ENCODE data around the gene U2SURP.

U2SURP gene

DNA sequence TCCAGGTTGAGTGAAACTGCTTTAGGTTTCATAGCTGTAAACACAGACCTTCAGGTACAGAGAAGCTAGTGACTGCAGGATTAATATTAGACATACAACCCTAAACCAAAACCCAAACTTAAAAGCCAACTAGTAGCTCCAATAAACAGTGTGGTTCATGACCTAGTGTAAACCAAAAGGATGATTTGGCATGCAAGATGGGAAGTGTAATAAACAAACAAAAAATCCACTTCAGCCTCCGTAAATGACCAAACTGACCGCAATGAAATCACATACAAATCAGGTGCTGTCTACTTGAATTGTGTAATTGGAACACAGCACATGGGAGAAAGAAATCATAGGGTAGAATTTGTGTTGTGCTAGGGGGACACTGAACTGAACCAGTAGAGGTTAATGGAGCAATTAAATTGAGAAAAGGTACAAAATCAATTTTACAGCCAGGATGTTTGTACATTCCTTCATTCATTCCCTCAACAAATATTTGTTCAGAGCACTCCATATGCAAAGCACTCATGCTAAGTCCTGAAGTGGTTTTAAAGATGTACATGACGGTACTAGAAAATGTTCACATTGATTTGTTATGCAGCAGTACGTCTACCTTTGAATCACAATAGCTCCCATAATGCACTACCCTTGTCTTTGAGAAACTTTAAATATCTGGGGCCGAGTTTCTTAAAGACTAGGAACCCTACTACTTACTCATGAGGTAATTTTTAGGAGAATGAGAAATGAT lies 96.8 kb downstream of the U2SURP start:
- H3K4me2 ChIP-seq (ENCODE audit: low read depth, low read length, poor library complexity, severe bottlenecking), result no peak overlapping the region
- H3K9ac ChIP-seq (ENCODE audit: low read length), result no peak overlapping the region
- no peak overlapping the region for H2AFZ ChIP-seq (ENCODE audit: low read depth, low read length, severe bottlenecking)
- H4K20me1 ChIP-seq (ENCODE audit: low read depth, low read length), result no peaks in the 10 kb centered on the region
- no peaks in the 10 kb centered on the region for H3K27me3 ChIP-seq (ENCODE audit: low read length)
- no peak overlapping the region for H3K27ac ChIP-seq (ENCODE audit: low read depth, low read length)
- H3K9me3 ChIP-seq (ENCODE audit: insufficient read depth, low read length), result peaks cover 14% of the 10 kb centered on the region; the same call in 1 of the 2 replicates
- H3F3A ChIP-seq (ENCODE audit: insufficient read depth), result no peaks in the 10 kb centered on the region
- H3K36me3 ChIP-seq (ENCODE audit: low read length), result no peaks in the 10 kb centered on the region
- TF ChIP-seq, protein P1, sequence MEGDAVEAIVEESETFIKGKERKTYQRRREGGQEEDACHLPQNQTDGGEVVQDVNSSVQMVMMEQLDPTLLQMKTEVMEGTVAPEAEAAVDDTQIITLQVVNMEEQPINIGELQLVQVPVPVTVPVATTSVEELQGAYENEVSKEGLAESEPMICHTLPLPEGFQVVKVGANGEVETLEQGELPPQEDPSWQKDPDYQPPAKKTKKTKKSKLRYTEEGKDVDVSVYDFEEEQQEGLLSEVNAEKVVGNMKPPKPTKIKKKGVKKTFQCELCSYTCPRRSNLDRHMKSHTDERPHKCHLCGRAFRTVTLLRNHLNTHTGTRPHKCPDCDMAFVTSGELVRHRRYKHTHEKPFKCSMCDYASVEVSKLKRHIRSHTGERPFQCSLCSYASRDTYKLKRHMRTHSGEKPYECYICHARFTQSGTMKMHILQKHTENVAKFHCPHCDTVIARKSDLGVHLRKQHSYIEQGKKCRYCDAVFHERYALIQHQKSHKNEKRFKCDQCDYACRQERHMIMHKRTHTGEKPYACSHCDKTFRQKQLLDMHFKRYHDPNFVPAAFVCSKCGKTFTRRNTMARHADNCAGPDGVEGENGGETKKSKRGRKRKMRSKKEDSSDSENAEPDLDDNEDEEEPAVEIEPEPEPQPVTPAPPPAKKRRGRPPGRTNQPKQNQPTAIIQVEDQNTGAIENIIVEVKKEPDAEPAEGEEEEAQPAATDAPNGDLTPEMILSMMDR (IDR thresholded peaks at IDR 0.05; ENCODE audit: insufficient read depth, low read length, poor library complexity, severe bottlenecking), result no peak
- no peak for TF ChIP-seq EZH2phosphoT487 (conservative IDR thresholded peaks at IDR 0.05; ENCODE audit: low read length)
- no peak overlapping the region for H3K4me3 ChIP-seq (ENCODE audit: insufficient read depth, low read length, poor library complexity, severe bottlenecking)
- H3K79me2 ChIP-seq (ENCODE audit: insufficient read depth, low read length), result no peaks in the 10 kb centered on the region
- no peaks in the 10 kb centered on the region for H3K9me2 ChIP-seq (replicated peaks; ENCODE audit: insufficient read depth, low read length)

DNA sequence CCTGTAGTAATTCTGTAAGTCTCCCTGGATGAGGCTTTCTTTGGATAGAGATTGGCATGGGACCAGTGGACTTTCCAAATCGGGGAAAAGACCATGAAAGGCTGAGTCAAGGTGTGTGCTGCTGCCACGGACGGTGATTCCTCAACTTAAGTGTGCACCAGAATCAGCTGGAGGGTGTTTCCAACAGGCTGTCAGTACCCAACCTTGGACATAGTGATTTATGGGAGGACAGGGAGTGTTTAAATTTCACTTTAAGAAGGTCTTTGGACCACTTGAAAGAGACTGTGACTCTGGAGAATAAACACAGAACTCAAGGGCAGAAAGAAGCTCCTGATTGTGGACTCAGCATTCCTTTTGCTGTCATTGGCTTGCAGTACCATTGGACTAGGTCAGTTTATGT lies 97.8 kb downstream of the U2SURP start:
- H3K4me3 ChIP-seq (ENCODE audit: insufficient read depth, low read length, poor library complexity, severe bottlenecking), result no peak overlapping the region
- TF ChIP-seq, protein P1 (IDR thresholded peaks at IDR 0.05; ENCODE audit: insufficient read depth, low read length, poor library complexity, severe bottlenecking), result no peak
- no peak for TF ChIP-seq EZH2phosphoT487 (conservative IDR thresholded peaks at IDR 0.05; ENCODE audit: low read length)
- peaks cover 14% of the 10 kb centered on the region; the same call in 1 of the 2 replicates for H3K9me3 ChIP-seq (ENCODE audit: insufficient read depth, low read length)
- H2AFZ ChIP-seq (ENCODE audit: low read depth, low read length, severe bottlenecking), result no peak overlapping the region
- H3F3A ChIP-seq (ENCODE audit: insufficient read depth), result no peaks in the 10 kb centered on the region
- H4K20me1 ChIP-seq (ENCODE audit: low read depth, low read length), result no peaks in the 10 kb centered on the region
- no peaks in the 10 kb centered on the region for H3K27me3 ChIP-seq (ENCODE audit: low read length)
- no peak overlapping the region for H3K27ac ChIP-seq (ENCODE audit: low read depth, low read length)
- no peaks in the 10 kb centered on the region for H3K9me2 ChIP-seq (replicated peaks; ENCODE audit: insufficient read depth, low read length)
- H3K79me2 ChIP-seq (ENCODE audit: insufficient read depth, low read length), result no peaks in the 10 kb centered on the region
- H3K36me3 ChIP-seq (ENCODE audit: low read length), result no peaks in the 10 kb centered on the region
- H3K9ac ChIP-seq (ENCODE audit: low read length), result no peak overlapping the region
- H3K4me2 ChIP-seq (ENCODE audit: low read depth, low read length, poor library complexity, severe bottlenecking), result no peak overlapping the region

DNA sequence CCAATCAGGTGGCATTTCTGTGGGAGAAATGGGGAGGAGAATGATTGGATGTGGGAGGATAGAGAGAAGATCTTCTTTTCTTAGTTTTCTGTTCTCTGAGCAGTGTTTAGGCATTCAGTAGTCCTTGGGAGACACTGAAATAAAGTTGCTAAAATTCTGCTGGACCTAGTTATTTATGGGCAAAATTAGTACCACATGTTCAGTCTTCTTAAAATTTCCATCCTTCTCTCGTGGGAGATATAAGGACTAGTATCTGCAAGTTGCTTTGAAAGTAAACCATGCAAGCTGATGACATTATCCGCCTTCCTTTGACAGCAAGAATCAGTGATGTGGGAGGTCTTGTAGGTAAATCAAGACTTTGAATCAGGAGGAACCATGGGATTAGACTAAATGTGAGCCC lies 98.3 kb downstream of the U2SURP start:
- Histone ChIP-seq H3K9me3 (ENCODE audit: insufficient read depth, low read length) (peaks cover 14% of the 10 kb centered on the region; the same call in 1 of the 2 replicates), H3K27ac (ENCODE audit: low read depth, low read length) (no peak overlapping the region), H3K4me2 (ENCODE audit: low read depth, low read length, poor library complexity, severe bottlenecking) (no peak overlapping the region), H3K4me3 (ENCODE audit: insufficient read depth, low read length, poor library complexity, severe bottlenecking) (no peak overlapping the region), H3K79me2 (ENCODE audit: insufficient read depth, low read length) (no peaks in the 10 kb centered on the region), H3K9ac (ENCODE audit: low read length) (no peak overlapping the region), H3K27me3 (ENCODE audit: low read length) (no peaks in the 10 kb centered on the region), H3F3A (ENCODE audit: insufficient read depth) (no peaks in the 10 kb centered on the region), H3K36me3 (ENCODE audit: low read length) (no peaks in the 10 kb centered on the region), H3K9me2 (replicated peaks; ENCODE audit: insufficient read depth, low read length) (no peaks in the 10 kb centered on the region), H4K20me1 (ENCODE audit: low read depth, low read length) (no peaks in the 10 kb centered on the region), H2AFZ (ENCODE audit: low read depth, low read length, severe bottlenecking) (no peak overlapping the region)
- TF ChIP-seq, protein P1 (IDR thresholded peaks at IDR 0.05; ENCODE audit: insufficient read depth, low read length, poor library complexity, severe bottlenecking), result no peak
- TF ChIP-seq EZH2phosphoT487 (conservative IDR thresholded peaks at IDR 0.05; ENCODE audit: low read length), result no peak

Data from SU-DHL-6 (cell line).